Osteocyte (in vitro differentiated cells): ENCODE measurements around the gene BMP7. TPM values are rescaled to one million over a fixed set of nuclear protein-coding genes. Genes with fewer than 3 reads are reported as not detected.
A peak's percentile ranks its signal among the peaks of the same experiment; 100 is the strongest.

Experiments
- DNase-seq: peaks from one replicate; pipeline ENCODE4 v3.0.0; 2021; ENCODE audit warnings: mixed read lengths; ENCODE audit not compliant: unreplicated experiment; ENCODE audit errors: extremely low spot score
- H3K27ac Mint-ChIP-seq: one replicate; pipeline ENCODE4 v1.8.0; 2021; ENCODE audit warnings: mild to moderate bottlenecking, mixed read lengths; ENCODE audit not compliant: unreplicated experiment
- H3K27me3 Mint-ChIP-seq: one replicate; pipeline ENCODE4 v1.8.0; 2021; ENCODE audit warnings: mixed read lengths; ENCODE audit not compliant: unreplicated experiment
- H3K36me3 Mint-ChIP-seq: one replicate; pipeline ENCODE4 v1.8.0; 2021; ENCODE audit warnings: mixed read lengths; ENCODE audit not compliant: unreplicated experiment
- H3K4me1 Mint-ChIP-seq: one replicate; pipeline ENCODE4 v1.8.0; 2021; ENCODE audit warnings: mixed read lengths; ENCODE audit not compliant: unreplicated experiment
- H3K4me3 Mint-ChIP-seq: one replicate; pipeline ENCODE4 v1.8.0; 2021; ENCODE audit warnings: mild to moderate bottlenecking, moderate library complexity, mixed read lengths; ENCODE audit not compliant: unreplicated experiment
- H3K9me3 Mint-ChIP-seq: one replicate; pipeline ENCODE4 v1.8.0; 2021; ENCODE audit warnings: mixed read lengths; ENCODE audit not compliant: unreplicated experiment
- total RNA-seq: library from RNA; stranded (reverse); gene quantifications from 2 replicates; pipeline ENCODE4 v1.2.1, GENCODE V29; 2021
- TF ChIP-seq, protein P1 (sequence below): fragments of 200-600 bp; sonication (generic); IDR thresholded peaks from 2 replicates; pipeline ENCODE4 v1.5.0; 2021; ENCODE audit warnings: antibody characterized with exemption, mild to moderate bottlenecking, moderate library complexity

BMP7 gene
- total RNA-seq, 1 donor from 2014 or later = not detected

DNA sequence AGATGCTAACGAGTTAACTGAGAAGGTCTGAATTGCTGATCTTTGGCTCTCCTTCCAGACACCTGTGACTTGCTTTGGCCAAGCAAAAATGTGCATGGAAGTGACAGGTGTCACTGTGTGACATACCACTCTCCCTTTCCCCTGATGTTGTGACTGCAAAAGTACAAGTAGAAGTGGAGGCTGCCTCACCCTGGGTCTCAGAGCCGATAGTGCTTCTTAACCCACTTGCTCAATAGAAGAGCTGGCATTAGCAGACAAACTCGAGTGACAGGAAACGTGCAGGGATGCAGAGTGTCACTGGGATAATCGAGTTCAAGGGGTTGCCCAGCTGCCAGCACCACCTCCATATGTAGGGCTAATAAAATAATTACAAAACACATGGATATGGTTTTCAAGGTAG, 46.8 kb upstream of the BMP7 start:
- no peak for DNase-seq
- Mint-ChIP-seq H3K4me3 (no peak overlapping the region), H3K27ac (no peak overlapping the region), H3K4me1 (no peaks in the 10 kb centered on the region), H3K36me3 (no peaks in the 10 kb centered on the region), H3K9me3 (no peaks in the 10 kb centered on the region), H3K27me3 (peaks cover 26% of the 10 kb centered on the region)
- TF ChIP-seq, protein P1, sequence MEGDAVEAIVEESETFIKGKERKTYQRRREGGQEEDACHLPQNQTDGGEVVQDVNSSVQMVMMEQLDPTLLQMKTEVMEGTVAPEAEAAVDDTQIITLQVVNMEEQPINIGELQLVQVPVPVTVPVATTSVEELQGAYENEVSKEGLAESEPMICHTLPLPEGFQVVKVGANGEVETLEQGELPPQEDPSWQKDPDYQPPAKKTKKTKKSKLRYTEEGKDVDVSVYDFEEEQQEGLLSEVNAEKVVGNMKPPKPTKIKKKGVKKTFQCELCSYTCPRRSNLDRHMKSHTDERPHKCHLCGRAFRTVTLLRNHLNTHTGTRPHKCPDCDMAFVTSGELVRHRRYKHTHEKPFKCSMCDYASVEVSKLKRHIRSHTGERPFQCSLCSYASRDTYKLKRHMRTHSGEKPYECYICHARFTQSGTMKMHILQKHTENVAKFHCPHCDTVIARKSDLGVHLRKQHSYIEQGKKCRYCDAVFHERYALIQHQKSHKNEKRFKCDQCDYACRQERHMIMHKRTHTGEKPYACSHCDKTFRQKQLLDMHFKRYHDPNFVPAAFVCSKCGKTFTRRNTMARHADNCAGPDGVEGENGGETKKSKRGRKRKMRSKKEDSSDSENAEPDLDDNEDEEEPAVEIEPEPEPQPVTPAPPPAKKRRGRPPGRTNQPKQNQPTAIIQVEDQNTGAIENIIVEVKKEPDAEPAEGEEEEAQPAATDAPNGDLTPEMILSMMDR = no peak

DNA sequence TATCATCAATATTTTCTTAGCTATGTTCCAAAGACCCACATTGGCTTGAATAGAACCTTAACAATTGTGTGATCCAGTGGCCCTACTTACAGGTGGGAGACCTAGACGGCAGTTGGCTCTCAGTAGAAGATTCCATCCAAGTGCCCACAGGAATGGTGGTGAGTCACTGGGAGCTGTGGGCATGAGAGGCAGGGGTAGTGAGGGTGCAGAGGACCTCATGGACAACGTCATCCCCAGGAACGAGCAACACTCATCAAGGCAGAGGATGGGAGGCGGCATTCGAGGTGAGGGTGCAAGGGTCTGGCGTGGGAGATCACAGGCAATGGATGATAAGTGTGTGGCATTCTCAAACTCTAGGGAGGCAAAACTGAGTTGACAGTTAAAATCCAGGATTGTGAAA, 45.7 kb upstream of the BMP7 start:
- Mint-ChIP-seq H3K36me3 (no peaks in the 10 kb centered on the region), H3K4me3 (no peak overlapping the region), H3K4me1 (no peaks in the 10 kb centered on the region)

DNA sequence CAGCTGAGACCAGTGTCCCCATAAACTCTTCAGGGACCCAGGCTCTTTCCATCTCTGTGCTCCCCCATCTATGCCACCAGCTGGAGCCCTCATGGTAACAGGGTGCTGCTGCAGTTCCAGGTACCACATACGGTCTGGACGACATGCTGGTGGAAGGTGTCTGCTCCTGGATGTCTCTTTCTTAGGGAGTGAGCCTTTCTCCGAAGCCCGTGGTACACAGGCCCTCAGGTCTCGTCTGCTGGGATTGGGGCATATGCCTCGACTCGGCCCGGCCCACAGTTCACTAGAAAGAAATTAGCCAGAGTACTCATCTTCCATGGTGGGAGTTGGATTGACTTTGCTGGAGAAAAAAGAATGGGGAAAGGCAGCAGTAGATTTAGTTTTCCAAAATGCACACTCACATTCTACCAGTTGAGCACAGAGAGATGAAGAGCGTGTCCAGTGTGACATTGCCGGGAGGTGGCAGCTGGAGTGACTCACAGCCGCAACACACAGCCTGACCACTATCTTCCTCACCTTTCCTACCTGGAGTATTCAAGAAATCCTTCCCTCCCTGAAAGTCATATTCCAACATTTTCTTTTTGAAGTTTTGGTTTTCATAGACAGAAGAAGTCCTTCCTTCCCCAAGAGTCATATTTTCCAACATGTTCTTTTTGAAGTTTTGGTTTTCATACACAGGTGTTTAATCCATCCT, 44.5 kb upstream of the BMP7 start:
- no peaks in the 10 kb centered on the region for H3K9me3 Mint-ChIP-seq
- H3K36me3 Mint-ChIP-seq = no peaks in the 10 kb centered on the region
- H3K27ac Mint-ChIP-seq = no peak overlapping the region
- H3K27me3 Mint-ChIP-seq = peaks cover 32% of the 10 kb centered on the region
- TF ChIP-seq, protein P1 = no peak
- H3K4me1 Mint-ChIP-seq = no peaks in the 10 kb centered on the region
- H3K4me3 Mint-ChIP-seq = no peak overlapping the region
- peak; percentile 63 for DNase-seq

More for the DNA sequence above, 45.7 kb upstream of the BMP7 start:
- TF ChIP-seq, protein P1 = no peak
- Mint-ChIP-seq H3K27me3 (peaks cover 30% of the 10 kb centered on the region), H3K9me3 (no peaks in the 10 kb centered on the region), H3K27ac (no peak overlapping the region)
- DNase-seq = peak; percentile 68

DNA sequence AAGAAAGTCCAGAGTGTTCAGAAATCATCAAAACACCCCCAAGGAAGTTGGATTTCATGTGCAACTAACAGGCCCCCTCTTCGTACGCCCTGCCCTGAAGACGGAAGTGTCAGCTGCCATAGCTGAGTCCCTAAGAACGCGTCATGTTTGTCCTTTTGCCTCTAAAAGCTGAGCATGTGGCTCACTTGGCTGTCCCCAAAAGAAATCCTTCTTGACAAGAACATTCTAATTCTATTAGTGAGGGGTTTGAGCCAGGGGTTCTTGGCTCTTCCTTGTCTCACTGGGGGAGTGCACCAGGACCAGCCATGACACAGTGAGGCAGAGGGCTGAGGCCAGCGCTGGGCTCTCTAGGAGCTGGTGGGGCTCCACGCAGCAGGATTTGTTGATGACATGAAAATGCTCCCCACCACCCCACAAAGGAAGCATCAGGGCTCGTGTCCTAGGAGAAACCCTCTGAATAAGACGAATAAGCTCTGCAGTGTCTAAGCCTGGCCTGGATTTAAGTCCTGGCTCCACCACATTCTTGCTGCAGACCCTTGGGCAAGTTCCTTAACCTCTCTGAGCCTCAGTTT, 43.2 kb upstream of the BMP7 start:
- DNase-seq = no peak
- H3K4me3 Mint-ChIP-seq = no peak overlapping the region
- peaks cover 31% of the 10 kb centered on the region for H3K27me3 Mint-ChIP-seq
- H3K9me3 Mint-ChIP-seq = no peaks in the 10 kb centered on the region
- no peak overlapping the region for H3K27ac Mint-ChIP-seq
- TF ChIP-seq, protein P1 = no peak
- no peaks in the 10 kb centered on the region for H3K36me3 Mint-ChIP-seq
- no peaks in the 10 kb centered on the region for H3K4me1 Mint-ChIP-seq

DNA sequence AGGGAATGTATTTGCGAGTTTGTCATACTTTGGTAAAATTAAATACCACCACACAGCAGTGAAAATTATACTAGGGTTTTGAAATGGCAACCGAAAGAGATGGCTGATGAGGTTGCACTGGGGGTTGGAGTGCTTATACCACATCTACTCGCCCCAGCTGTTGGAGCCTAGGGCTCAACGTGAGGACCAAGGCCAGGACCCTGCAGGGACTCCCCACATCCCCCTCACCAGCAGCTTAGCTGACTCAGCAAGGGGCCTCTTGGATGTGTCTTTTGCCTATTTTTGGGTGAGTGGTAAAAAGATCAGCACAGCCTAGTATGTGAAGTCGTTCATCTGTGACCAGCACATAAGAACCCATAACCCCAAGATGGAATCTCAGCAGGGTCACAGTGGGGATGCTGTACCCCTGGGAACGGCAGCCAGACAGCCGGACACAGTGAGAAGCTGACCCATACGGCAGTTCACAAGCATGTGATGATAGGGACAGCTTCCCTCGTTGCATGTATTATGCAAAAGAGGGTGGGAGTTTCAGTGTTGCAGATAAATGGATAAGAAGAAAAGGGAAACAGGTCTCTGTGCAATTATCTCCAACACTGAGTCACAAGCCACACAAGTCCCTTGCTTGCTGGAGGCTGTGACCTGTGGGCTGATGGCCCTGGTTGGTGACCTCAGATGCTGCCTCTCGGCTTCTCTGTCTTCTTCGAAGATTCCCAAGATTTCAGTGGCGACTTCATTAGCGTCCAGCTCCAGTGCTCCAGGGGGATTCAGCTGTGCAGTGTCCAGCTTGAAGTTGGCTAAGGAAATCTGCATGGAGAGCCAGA, 42.2 kb upstream of the BMP7 start:
- Mint-ChIP-seq H3K9me3 (no peaks in the 10 kb centered on the region), H3K27me3 (peaks cover 26% of the 10 kb centered on the region)
- no peak for DNase-seq

More for the DNA sequence above, 42.2 kb upstream of the BMP7 start:
- TF ChIP-seq, protein P1 = no peak
- Mint-ChIP-seq H3K4me3 (no peak overlapping the region), H3K27ac (no peak overlapping the region), H3K36me3 (no peaks in the 10 kb centered on the region), H3K4me1 (no peaks in the 10 kb centered on the region)
